GM12878 (cell line): ENCODE data around the gene MLXIP. TPM values are rescaled to one million over a fixed set of nuclear protein-coding genes. Genes with fewer than 3 reads are reported as not detected.

Experiments
- ATAC-seq: fragments of 200-7000 bp; cut with Tn5 transposase; 3 replicates; pipeline ENCODE4 v1.9.1; 2020; ENCODE audit warnings: mild to moderate bottlenecking, moderate library complexity
- BruUV-seq: library from RNA; stranded (reverse); fragments of 400-500 nt; replicated peaks from 2 replicates; lab custom pipeline; 2021; lab: Mats Ljungman, UMichigan
- CTCF ChIA-PET: fragments of 300-600 bp; sonication (Branson Sonifier 250); formaldehyde crosslinking; extraction: SDS; loops from one replicate; lab custom pipeline; 2021; ENCODE audit warnings: inconsistent platforms; lab: Yijun Ruan, JAX
- POLR2A ChIA-PET: fragments of 350-600 bp; formaldehyde crosslinking; extraction: SDS; loops from one replicate; lab custom pipeline; 2021; ENCODE audit warnings: inconsistent platforms; lab: Charles Lee
- RAD21 ChIA-PET: fragments of 300-600 bp; sonication (Branson Sonifier 250); formaldehyde crosslinking; loops from one replicate; lab custom pipeline; 2023; ENCODE audit warnings: antibody characterized with exemption; ENCODE audit not compliant: unreplicated experiment; lab: Charles Lee
- SMC1A ChIA-PET: fragments of 300-600 bp; sonication (Branson Sonifier 250); formaldehyde crosslinking; loops from one replicate; lab custom pipeline; 2023; ENCODE audit not compliant: unreplicated experiment, uncharacterized antibody; lab: Charles Lee
- DNase-seq: peaks from one replicate; pipeline ENCODE4 v3.0.0-alpha.2; 2011; ENCODE audit warnings: low read depth, low spot score
- FAIRE-seq: peaks from 3 replicates; lab custom pipeline; 2011; peaks lifted over from hg19 to GRCh38; lab: Jason Lieb, UNC
- H2AFZ ChIP-seq: 2 replicates; pipeline ENCODE4 v1.6.0; 2011; ENCODE audit warnings: low read depth, low read length, control low read depth; ENCODE audit not compliant: control insufficient read depth
- H3K27ac ChIP-seq: 2 replicates; pipeline ENCODE4 v1.5.1; 2011; ENCODE audit warnings: control low read depth; ENCODE audit not compliant: control insufficient read depth, insufficient read depth
- H3K27me3 ChIP-seq, 2 experiments: replicated peaks in 1 of 2; 2 replicates each; pipeline versions ENCODE4 v1.6.0 to v1.6.1; 2011; ENCODE audit warnings: low read length in 1 of 2; ENCODE audit not compliant: control insufficient read depth in 2 of 2, insufficient read depth in 2 of 2
- H3K36me3 ChIP-seq, 2 experiments: 2 replicates each; pipeline ENCODE4 v1.5.1; 2011; ENCODE audit warnings: low read length in 1 of 2; ENCODE audit not compliant: control insufficient read depth in 2 of 2, insufficient read depth in 2 of 2
- H3K4me1 ChIP-seq: 2 replicates; pipeline ENCODE4 v1.6.1; 2011; ENCODE audit warnings: mild to moderate bottlenecking, low read length, moderate library complexity, mixed read lengths; ENCODE audit not compliant: control insufficient read depth, insufficient read depth
- H3K4me2 ChIP-seq: 2 replicates; pipeline ENCODE4 v1.6.0; 2011; ENCODE audit warnings: control low read depth; ENCODE audit not compliant: control insufficient read depth, insufficient read depth
- H3K4me3 ChIP-seq: fragments of 200-600 bp; sonication (generic); 2 replicates; pipeline ENCODE4 v1.5.1; 2016
- H3K79me2 ChIP-seq: 2 replicates; pipeline ENCODE4 v1.6.0; 2011; ENCODE audit warnings: low read length; ENCODE audit not compliant: control insufficient read depth, insufficient read depth
- H3K9ac ChIP-seq: 2 replicates; pipeline ENCODE4 v1.8.0; 2011; ENCODE audit warnings: low read length, control low read depth, mixed read lengths; ENCODE audit not compliant: control insufficient read depth, insufficient read depth
- H3K9me3 ChIP-seq: replicated peaks from 3 replicates; pipeline ENCODE4 v1.5.1; 2011; ENCODE audit warnings: mild to moderate bottlenecking, low read length; ENCODE audit not compliant: control insufficient read depth, insufficient read depth
- H4K20me1 ChIP-seq: 2 replicates; pipeline ENCODE4 v1.6.0; 2011; ENCODE audit not compliant: control insufficient read depth, insufficient read depth
- LARP7 ChIP-seq: fragments of 450-650 bp; IDR thresholded peaks from 2 replicates; pipeline ENCODE4 v1.6.1; 2017; ENCODE audit warnings: mild to moderate bottlenecking
- NFYB ChIP-seq: IDR thresholded peaks from 2 replicates; pipeline ENCODE4 v1.6.1; 2011; ENCODE audit warnings: low read depth, mild to moderate bottlenecking, low read length, improper control_type of control experiment, moderate library complexity; ENCODE audit not compliant: insufficient read depth
- SMARCA5 ChIP-seq: fragments of 450-650 bp; IDR thresholded peaks from 2 replicates; pipeline ENCODE4 v1.6.1; 2017; ENCODE audit warnings: mild to moderate bottlenecking
- WGBS: methylation state at CpG from one replicate; pipeline ENCODE4 v1.1.6; 2016; ENCODE audit warnings: low lambda C conversion rate; ENCODE audit not compliant: insufficient replicate concordance, insufficient coverage; ENCODE audit errors: missing lambda C conversion rate; 5-methylcytosine and 5-hydroxymethylcytosine counted together
- in situ Hi-C: fragments of 300-500 bp; cut with MboI; formaldehyde crosslinking; loops from 9 replicates; pipeline ENCODE4 v1.14.3; 2018; ENCODE audit warnings: mixed read lengths
- intact Hi-C: fragments of 100-400 bp; cut with micrococcal nuclease; formaldehyde crosslinking; loops from one replicate; pipeline ENCODE4 v1.14.2; 2022; ENCODE audit not compliant: unreplicated experiment
- polyA plus RNA-seq, 11 experiments: library from polyadenylated mRNA; depleted of rRNA in 4 of 11; unstranded in 6 of 11; stranded (reverse) in 5 of 11; fragments of >200 nt; fragmentation: Nextera tagmentation in 4 of 11; fragmentation: Illumina TruSeq in 1 of 11; extraction: Ambion mirVana in 4 of 11; extraction: Trizol in 1 of 11; gene quantifications; 1 replicate in 1 of 11; 2 replicates in 10 of 11; pipeline versions ENCODE4 v1.2.1 to v1.2.3, GENCODE V29; 2011 to 2016; ENCODE audit warnings: inconsistent platforms in 2 of 11, missing spikeins in 2 of 11, low read depth in 1 of 11
- total RNA-seq, 4 experiments: library from RNA; depleted of rRNA in 3 of 4; stranded (reverse); fragments of >200 nt in 3 of 4; fragmentation: Illumina TruSeq in 1 of 4; extraction: Trizol in 1 of 4; gene quantifications; 2 replicates each; pipeline versions ENCODE4 v1.2.1 to v1.2.3, GENCODE V29; 2013 to 2021
- TF ChIP-seq, protein P1 (sequence below): fragments of 450-650 bp; IDR thresholded peaks from 2 replicates; pipeline ENCODE4 v1.6.1; 2017; ENCODE audit warnings: low read depth, mild to moderate bottlenecking, moderate library complexity

Gene MLXIP
- total and polyA plus RNA-seq, 10 of the 15 experiments (the other 5 are each of a cell fraction or from before 2014, with no cell fraction given): 1.1 to 23.7 (median 7.0) TPM

GRCh38 chr12:122079033-122079531 lies 526 bp downstream of the MLXIP start:
- no peak for DNase-seq
- WGBS: 2% methylated on average over 36 of the region's 38 CpGs
- no peaks in the 10 kb centered on the region for H3K9me3 ChIP-seq
- H2AFZ ChIP-seq: peak overlapping the region; percentile 21; the same call in 1 of the 2 replicates
- TF ChIP-seq NFYB (no peak), LARP7 (0 out of 2 replicates have a peak, but pooled peaks have one; percentile 12), SMARCA5 (0 out of 2 replicates have a peak, but pooled peaks have one; percentile 10)
- TF ChIP-seq, protein P1, sequence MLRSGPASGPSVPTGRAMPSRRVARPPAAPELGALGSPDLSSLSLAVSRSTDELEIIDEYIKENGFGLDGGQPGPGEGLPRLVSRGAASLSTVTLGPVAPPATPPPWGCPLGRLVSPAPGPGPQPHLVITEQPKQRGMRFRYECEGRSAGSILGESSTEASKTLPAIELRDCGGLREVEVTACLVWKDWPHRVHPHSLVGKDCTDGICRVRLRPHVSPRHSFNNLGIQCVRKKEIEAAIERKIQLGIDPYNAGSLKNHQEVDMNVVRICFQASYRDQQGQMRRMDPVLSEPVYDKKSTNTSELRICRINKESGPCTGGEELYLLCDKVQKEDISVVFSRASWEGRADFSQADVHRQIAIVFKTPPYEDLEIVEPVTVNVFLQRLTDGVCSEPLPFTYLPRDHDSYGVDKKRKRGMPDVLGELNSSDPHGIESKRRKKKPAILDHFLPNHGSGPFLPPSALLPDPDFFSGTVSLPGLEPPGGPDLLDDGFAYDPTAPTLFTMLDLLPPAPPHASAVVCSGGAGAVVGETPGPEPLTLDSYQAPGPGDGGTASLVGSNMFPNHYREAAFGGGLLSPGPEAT: no peak
- H3K27me3 ChIP-seq: no peaks in the 10 kb centered on the region
- CTCF ChIA-PET: interaction anchor here (0.6 to 1.6 kb wide), 3 partner anchors 9 to 727 kb away, joined by 3 to 6 read pairs (median 5); partner anchors contain the start of gene ANAPC5
- no TSS peak for BruUV-seq
- intact Hi-C loops (no loop called here), in situ Hi-C loops (no loop called here)
- POLR2A ChIA-PET: interaction anchor here (1.3 to 1.7 kb wide), 2 partner anchors 11 to 190 kb away, joined by 4 to 14 read pairs; partner anchors contain the start of gene PSMD9
- peaks cover 44% of the 10 kb centered on the region for H3K4me1 ChIP-seq
- no peaks in the 10 kb centered on the region; the same call in 1 of the 2 replicates for H3K79me2 ChIP-seq
- H3K36me3 ChIP-seq: no peaks in the 10 kb centered on the region
- FAIRE-seq: no peak
- SMC1A ChIA-PET: interaction anchor here (1.3 kb wide), 1 partner anchor 9 kb away, joined by 4 read pairs; no protein-coding TSS in a partner anchor
- H3K4me3 ChIP-seq: peak overlapping the region; percentile 69
- RAD21 ChIA-PET: interaction anchor here (1.1 kb wide), 1 partner anchor 88 kb away, joined by 3 read pairs; no protein-coding TSS in a partner anchor
- H3K27ac ChIP-seq: no peak overlapping the region
- H3K9ac ChIP-seq: peak overlapping the region; percentile 41
- peak overlapping the region; percentile 91 for H3K4me2 ChIP-seq
- no peak for ATAC-seq
- H4K20me1 ChIP-seq: 0 out of 2 replicates have a peak, but pooled peaks cover 3% of the 10 kb centered on the region
